H1 (cell line): ENCODE data around the gene GPR176. TPM values are rescaled to one million over a fixed set of nuclear protein-coding genes. Genes with fewer than 3 reads are reported as not detected.

Experiments used
- EGR1 ChIP-seq: IDR thresholded peaks from 2 replicates; pipeline ENCODE4 v1.6.1; 2011; ENCODE audit warnings: low read depth, low read length, borderline replicate concordance
- FOSL1 ChIP-seq: IDR thresholded peaks from 2 replicates; pipeline ENCODE4 v1.6.1; 2011; ENCODE audit warnings: mild to moderate bottlenecking, low read depth, low read length, moderate library complexity; ENCODE audit not compliant: insufficient read depth
- POLR2A ChIP-seq, 2 experiments: IDR thresholded peaks; 1 replicate in 1 of 2; 2 replicates in 1 of 2; pipeline ENCODE4 v1.6.1; 2011; ENCODE audit warnings: low read depth in 2 of 2, low read length in 2 of 2, mild to moderate bottlenecking in 2 of 2; ENCODE audit errors: control extremely low read depth in 1 of 2
- polyA plus RNA-seq, 7 experiments: library from polyadenylated mRNA; depleted of rRNA in 3 of 7; stranded (reverse) in 5 of 7; unstranded in 2 of 7; fragments of >200 nt in 5 of 7; fragments of 200-250 nt in 2 of 7; gene quantifications; 1 replicate in 5 of 7; 2 replicates in 1 of 7; 4 replicates in 1 of 7; pipeline versions ENCODE4 v1.2.1 to v1.2.3, GENCODE V29; 2011 to 2013; ENCODE audit warnings: missing spikeins in 2 of 7, mixed read lengths in 2 of 7
- total RNA-seq: library from RNA; stranded (reverse); fragmentation: NEBNext Ultra II Directional; extraction: Animal tissue kit (Norgen Biotek cat#: 25700); gene quantifications from 2 replicates; pipeline ENCODE4 v1.2.1, GENCODE V29; 2021

GPR176 gene
- total and polyA plus RNA-seq, 2 of the 8 experiments (the other 6 are each of a cell fraction or from before 2014, with no cell fraction given): 190 to 281 TPM

DNA sequence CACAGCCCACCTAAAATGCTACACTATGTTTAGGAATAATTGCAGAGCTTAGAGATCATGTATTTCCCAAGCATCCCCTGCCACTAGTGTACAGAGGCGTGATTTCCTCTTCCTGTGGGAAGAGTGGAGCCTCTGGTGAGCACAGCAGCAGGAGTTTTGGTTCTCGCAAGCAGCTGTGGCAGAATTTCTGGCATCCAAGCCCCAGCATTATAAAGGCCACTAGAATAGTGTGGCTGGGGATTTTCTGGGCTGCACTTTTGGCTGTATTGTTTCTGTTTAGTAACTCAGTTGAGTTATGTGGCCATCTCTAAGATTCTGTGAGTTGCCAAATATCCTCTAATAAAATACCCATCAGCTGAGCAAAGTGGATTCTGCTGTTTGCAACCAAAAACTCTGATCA is 64.7 kb downstream of the GPR176 start (continued):
- TF ChIP-seq POLR2A (IDR thresholded peaks at IDR 0.05; ENCODE audit: control extremely low read depth in 1 of 2, low read depth in 2 of 2, low read length in 2 of 2): no peak
- no peak for TF ChIP-seq FOSL1
- TF ChIP-seq EGR1: no peak
